GM11168 (cell line): ENCODE data around the gene IQCK.

Experiments
- in situ Hi-C: fragments of 300-500 bp; cut with MboI; formaldehyde crosslinking; loops from one replicate; pipeline ENCODE4 v1.12.0; 2022; ENCODE audit warnings: low sequenced_read_pairs; ENCODE audit not compliant: unreplicated experiment

The IQCK gene

DNA sequence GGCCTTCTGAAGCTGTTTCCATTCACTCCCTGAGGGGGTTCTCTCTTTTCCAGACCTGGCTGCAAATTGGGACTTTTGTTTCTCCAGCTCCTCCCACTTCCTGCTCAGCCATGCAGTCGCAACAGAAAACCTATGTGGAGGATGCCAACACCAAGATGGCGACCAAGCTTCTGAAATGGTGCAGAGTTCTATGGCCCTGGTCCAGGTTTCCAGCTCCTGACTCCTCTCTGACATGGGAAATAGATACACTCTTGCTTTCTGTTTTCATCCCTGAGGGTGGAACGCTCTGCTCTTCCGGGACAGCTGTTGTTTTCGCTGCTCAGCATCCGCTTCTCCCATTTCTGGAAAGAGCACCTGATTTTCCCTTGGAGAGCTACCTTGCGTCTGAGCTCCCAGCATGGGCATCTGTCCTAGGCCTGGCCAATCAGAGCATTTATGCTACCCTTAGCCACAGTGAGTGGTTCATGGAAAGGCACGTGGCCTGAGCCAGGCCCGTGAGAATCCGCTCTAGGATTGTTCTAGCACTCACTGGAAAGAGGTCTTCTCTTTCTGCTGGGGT lies 158.5 kb downstream of the IQCK start:
- in situ Hi-C loops: no loop called here

DNA sequence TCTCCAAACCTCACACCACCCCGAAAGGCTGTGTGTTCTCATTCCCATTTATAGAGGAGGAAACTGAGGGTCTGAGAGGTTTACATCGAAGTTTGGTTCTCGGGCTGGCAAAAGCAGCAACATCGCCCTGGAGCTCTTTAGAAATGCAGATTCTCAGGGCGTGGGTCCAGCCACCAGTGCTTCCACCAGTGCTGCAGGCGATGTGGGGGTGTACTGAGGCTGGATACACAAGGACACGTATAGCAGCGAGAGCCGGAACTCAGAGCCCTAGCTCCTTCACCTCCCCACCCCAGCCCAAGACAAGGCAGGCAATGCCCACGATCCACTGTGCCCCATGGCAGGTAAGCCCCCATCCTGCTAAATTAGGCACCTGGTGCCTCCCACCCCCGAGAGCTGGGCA lies 160.7 kb downstream of the IQCK start:
- in situ Hi-C loops: no loop called here

DNA sequence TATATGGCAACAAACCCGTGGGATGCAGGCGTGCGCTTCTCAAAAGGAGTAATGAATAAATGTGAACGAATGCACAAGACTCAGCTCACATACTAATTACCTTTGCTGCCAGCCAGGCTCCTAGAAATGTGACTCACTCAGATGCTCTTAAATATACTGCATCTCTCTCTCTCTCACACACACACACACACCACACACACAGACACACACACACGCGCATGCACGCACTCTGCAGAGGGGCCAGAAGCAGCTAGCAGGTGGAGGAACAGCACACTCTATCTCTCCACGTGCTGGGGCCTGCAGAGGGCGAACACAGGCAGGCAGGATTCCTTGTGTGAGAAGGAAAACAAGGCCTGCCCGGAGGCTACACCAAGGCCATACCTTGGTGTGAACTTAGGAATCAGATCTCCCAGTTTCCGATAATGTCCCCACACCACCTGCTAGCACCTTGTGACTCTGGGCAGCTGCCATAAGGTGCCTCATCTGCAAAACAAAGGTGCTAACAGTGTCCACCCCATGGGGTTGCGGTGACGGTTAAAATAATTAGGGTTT lies 161.2 kb downstream of the IQCK start:
- in situ Hi-C loops: no loop called here

DNA sequence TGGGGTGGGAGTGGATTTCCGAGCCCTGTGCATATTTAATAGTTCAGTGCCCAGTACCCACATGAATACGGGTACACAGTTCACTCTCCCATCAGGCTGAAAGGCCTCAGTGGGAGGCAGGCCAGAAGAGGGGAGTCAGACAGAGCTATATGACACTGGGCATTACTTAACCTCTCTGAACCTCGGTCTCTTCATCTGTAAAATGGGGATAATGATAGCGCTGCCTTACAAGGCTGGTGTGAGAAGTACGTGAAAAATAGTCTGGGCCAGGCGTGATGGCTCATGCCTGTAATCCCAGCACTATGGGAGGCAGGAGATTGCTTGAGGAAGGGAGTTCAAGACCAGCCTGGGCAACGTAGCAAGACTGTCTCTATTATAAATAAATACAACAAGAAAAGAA lies 163.0 kb downstream of the IQCK start:
- in situ Hi-C loops: loop anchor here (10.0 kb wide), 1 partner anchor 306 kb away; no protein-coding TSS in a partner anchor

- in situ Hi-C loops: loop anchor here (10.0 kb wide), 1 partner anchor 307 kb away; no protein-coding TSS in a partner anchor
Observed at GRCh38 chr16:19881783-19882182, 163.7 kb downstream of the IQCK start.

DNA sequence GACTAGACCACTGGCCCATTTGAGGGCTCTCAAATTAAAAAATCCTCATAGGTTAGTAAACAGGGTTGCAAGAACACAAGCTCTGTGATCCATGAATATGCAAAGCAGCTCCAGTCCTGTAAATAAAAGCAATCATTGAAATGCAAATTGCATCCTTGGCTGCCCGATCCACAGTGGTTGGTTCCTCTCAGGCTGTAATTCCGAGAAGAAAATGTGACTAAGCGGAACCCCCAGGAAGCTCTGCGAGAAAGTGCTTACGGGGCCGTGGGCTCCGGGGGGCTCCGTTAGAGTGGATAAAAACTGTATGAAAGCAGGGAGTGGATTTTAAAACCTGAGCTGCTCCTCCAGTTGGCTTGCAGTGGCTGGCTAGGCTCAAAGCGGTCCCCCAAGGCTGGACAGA lies 164.1 kb downstream of the IQCK start:
- in situ Hi-C loops: loop anchor here (10.0 kb wide), 1 partner anchor 307 kb away; no protein-coding TSS in a partner anchor

DNA sequence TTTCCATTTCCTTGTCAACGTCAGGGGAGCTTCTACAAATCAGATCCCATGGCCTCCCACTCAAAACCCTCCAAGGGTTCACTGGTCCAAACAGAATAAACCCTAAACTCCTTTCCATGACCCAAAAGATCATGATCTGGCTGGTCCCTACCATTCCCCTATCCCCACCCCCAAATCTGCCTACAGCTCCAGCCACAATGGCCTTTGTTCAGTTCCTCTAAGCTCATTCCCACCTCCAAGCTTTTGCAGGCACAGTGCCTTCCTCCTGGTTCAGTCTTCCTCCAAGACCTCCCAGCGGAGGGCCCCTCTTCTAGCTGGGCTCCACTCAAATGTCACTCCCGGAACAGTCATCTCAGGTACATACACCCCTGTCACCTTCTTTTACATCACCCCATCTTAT lies 164.6 kb downstream of the IQCK start:
- in situ Hi-C loops: loop anchor here (10.0 kb wide), 1 partner anchor 308 kb away; no protein-coding TSS in a partner anchor

DNA sequence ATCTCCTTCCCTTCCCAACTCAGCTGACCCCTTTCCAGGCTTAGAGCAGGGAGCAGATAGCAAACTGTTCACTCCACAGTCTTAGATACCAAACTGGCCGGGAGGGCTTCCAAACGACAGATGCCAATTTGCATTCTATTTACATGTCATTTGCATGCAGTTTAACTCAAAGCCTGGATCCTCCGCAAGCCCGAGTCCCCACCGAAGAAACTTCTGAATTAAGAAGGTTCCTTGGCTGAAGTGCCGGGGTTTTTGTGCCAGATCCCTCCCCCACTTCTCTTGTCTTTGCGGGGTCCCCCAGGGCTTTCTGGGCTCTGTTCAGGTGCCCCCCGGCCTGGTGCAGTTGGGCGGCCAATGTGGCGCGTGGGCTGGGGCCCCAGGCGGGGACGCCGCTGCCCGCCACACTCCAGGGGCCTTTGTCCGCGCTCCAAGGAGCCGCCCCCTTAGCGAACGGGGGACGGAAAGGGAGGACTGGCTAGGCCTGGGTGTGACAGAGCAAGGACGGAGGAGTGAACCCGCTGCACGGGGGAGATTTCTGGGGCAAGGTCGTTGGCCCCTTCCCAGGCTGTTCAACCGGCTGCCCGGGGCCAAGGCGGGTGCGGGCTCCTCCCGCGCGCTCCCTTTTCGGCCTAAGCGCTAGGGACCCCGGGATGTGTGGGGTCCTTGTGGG lies 165.4 kb downstream of the IQCK start:
- in situ Hi-C loops: loop anchor here (10.0 kb wide), 1 partner anchor 309 kb away; no protein-coding TSS in a partner anchor

DNA sequence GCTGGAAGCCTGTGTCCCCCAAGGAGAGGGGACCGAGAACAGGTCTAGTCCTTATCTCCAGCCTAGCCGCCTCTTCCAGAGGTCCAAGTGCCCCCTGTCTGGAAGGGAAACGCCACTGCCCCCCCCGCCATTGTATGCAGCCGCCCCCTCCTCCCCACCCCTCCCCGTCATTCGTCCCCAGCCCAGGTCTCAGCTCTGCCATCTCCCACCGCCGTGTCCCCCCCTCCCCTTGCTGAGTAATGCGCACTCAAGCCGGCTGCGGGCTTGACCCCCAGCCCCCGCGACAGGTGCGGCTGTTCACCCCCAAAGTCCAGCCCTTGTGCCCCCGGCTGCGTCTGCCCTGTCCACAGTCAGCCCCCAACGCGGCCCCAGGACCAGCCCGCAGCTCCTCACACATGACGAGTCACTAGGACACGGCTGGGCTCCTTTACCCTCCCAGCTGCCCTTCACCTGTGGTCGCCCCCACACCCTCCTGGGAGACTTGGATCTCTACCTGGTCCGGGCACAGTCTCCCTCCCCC lies 166.0 kb downstream of the IQCK start:
- in situ Hi-C loops: loop anchor here (10.0 kb wide), 1 partner anchor 309 kb away; no protein-coding TSS in a partner anchor

DNA sequence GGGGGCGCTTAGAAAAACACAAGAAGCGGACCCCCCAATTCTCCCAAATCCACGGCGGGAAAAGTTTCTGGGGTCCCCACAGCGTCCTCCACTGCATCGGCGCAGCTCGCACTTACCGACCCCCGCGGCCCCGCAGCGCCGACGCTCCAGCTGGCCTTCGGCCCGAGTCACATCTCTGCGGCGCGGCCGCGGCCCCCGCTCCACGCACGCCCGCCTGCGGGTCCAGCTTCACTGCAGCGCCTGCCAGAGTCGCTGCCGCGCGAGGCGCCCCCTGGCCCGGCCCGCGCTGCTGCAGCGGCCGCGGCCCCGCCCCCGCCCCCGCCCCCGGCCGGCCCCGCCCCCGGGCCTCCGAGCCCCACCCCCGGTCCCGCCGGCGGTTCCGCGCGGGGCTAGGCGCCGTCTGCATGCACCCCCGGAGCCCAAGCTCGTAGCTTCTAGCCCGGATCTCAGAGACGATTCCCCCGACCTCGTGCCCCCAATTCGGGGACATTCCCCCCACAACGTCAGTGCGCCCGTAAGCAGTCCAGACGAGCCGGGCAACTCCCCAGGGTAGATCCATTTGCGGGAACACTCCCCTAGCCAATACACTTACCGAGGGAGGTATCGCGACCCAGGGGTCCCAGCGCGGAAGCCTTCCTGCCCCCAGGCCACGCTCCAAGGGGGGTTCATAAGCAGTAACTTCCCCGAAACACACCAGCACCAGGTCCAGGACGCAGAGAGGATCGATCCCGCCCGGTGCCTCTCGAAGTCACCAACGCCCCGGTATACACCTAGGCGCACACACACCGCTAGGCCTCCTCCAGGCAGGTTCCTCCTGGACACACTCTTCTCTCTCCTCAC lies 166.8 kb downstream of the IQCK start, which contains the start of gene GPRC5B:
GPRC5B (minus strand) TSS at position 238 of the 840 bp plus-strand sequence. CDS start 12,003 bp downstream, outside the sequence.
- in situ Hi-C loops: loop anchor here (10.0 kb wide), 1 partner anchor 310 kb away; no protein-coding TSS in a partner anchor

- in situ Hi-C loops: loop anchor here (10.0 kb wide), 1 partner anchor 311 kb away; no protein-coding TSS in a partner anchor
Observed at GRCh38 chr16:19885451-19886072, 167.5 kb downstream of the IQCK start.

GRCh38 chr16:19886073-19886941 lies 168.2 kb downstream of the IQCK start:
- in situ Hi-C loops: loop anchor here (10.0 kb wide), 1 partner anchor 312 kb away; no protein-coding TSS in a partner anchor

GRCh38 chr16:19888834-19889233 lies 170.8 kb downstream of the IQCK start:
- in situ Hi-C loops: loop anchor here (10.0 kb wide), 1 partner anchor 314 kb away; no protein-coding TSS in a partner anchor

GRCh38 chr16:19890901-19891300 lies 172.8 kb downstream of the IQCK start:
- in situ Hi-C loops: no loop called here

GRCh38 chr16:19892902-19893301 lies 174.8 kb downstream of the IQCK start:
- in situ Hi-C loops: no loop called here

DNA sequence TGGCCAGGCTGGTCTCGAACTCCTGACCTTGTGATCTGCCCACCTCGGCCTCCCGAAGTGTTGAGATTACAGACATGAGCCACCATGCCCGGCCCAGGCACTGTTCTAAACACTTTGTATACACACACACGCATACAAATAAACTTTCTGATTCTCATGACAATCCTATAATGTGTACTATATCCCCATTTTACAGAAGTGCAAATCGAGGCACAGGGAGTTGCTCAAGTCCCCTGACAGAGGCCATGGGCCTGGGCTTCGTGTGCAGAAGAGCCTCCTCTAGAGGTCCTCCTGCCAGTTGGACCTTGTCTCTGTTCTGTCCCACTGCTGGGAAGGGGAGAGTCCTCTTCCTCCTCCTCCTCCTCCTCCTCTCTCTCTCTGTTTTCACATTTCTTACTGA lies 176.5 kb downstream of the IQCK start:
- in situ Hi-C loops: no loop called here

GRCh38 chr16:19896951-19897350 lies 178.9 kb downstream of the IQCK start:
- in situ Hi-C loops: no loop called here

DNA sequence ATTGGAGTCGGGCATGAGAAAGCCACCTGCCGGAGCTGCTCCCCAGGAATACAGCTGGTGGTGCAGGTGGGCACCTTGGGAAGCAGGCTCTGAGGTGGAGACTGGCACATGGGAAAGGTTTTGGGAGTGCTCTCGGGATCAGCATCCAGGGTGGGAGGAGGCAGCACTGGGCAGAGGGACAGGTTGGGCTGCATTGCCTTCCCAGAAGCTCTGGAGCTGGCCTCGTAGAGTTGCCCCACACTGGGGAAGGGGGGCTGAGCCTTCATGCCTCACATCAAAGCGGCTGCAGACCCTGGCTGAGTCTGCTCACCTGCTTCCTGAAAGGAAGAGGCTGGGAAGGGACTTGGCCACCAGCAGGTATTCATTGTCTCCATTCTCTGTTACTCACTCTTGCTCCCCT lies 180.1 kb downstream of the IQCK start:
- in situ Hi-C loops: no loop called here
